Colonic mucosa (tissue), 4 donors: Measurements from ENCODE around the gene NDUFA11. TPM values are rescaled to one million over a fixed set of nuclear protein-coding genes. Genes with fewer than 3 reads are reported as not detected.

Source experiments
- DNase-seq: peaks from one replicate; pipeline ENCODE4 v3.0.0-alpha.2; 2020
- H3K27ac ChIP-seq: fragments of 200-600 bp; one replicate; pipeline ENCODE4 v1.8.0; 2021
- H3K27me3 ChIP-seq: fragments of 200-600 bp; one replicate; pipeline ENCODE4 v1.8.0; 2021
- H3K36me3 ChIP-seq: fragments of 200-600 bp; one replicate; pipeline ENCODE4 v1.8.0; 2021
- H3K4me1 ChIP-seq: fragments of 200-600 bp; one replicate; pipeline ENCODE4 v1.8.0; 2021; ENCODE audit warnings: mild to moderate bottlenecking
- H3K4me3 ChIP-seq: fragments of 200-600 bp; one replicate; pipeline ENCODE4 v1.8.0; 2021
- H3K9ac ChIP-seq, 2 donors: one replicate each; pipeline ENCODE4 v1.7.0; 2013; ENCODE audit warnings: control low read depth in 2 of 2, low read depth in 2 of 2, low read length in 2 of 2
- H3K9me3 ChIP-seq: fragments of 200-600 bp; one replicate; pipeline ENCODE4 v1.8.0; 2021
- intact Hi-C: fragments of 100-400 bp; cut with DNase I; formaldehyde crosslinking; loops from one replicate; pipeline ENCODE4 v1.14.1; 2022
- total RNA-seq, 2 donors: library from RNA; stranded (reverse); fragmentation: NEBNext Ultra II Directional in 1 of 2; extraction: Animal tissue kit (Norgen Biotek cat#: 25700) in 1 of 2; gene quantifications; one replicate each; pipeline ENCODE4 v1.2.1, GENCODE V29; 2021
- TF ChIP-seq, protein P1 (sequence below): fragments of 200-600 bp; IDR thresholded peaks from one replicate; pipeline ENCODE4 v1.8.0; 2022; ENCODE audit warnings: antibody characterized with exemption, mild to moderate bottlenecking
- donor health status: healthy.
- donor health status: DM: no; HTN: no; CAD: no.
- donor health status: DM: no; HTN: no; CAD: no.

NDUFA11 gene
- total RNA-seq, 2 donors from 2014 or later = 188 to 228 TPM

DNA sequence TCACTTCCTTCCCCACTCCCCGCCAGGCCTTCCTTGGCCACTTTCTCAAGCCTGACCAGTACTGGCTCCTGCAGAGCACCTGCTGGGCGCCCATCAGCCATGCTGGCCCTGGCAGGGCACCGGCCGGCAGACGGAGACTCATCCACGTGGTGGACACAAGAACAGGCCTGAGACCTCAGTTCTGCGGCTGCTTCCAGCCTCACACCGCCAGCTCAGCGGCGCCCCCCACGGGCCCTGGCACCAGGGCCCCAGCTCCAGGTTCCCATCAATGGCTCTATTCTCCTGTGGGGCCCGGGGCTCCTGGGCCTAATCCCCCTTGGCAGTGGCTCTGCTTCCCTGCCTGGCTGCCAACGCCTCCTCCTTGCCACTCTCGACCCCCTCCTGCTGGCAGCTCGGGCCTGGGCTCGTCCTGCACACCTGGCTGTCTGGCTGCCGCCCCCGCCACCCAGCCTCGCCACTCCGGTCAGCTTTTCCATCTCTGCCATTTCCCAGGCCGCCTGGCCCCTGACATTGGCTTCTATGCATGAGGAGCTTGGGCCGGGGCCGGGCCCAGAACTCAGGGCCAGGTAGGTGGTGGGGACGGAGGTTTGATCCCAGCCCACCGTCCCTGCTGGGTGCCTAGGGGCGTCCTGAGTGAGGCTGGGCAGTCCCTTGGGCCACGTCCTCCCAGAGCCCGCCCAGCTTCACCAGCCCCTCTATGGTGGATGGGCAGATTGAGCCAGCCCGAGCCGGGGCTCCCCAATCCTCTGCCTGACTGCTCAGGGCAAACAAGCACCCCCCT lies 6.2 kb downstream of the NDUFA11 start:
- intact Hi-C loops = no loop called here
- DNase-seq = no peak
- H3K27ac ChIP-seq = no peak overlapping the region
- no peak overlapping the region for H3K4me3 ChIP-seq
- H3K9ac ChIP-seq = no peak overlapping the region
- H3K27me3 ChIP-seq = no peaks in the 10 kb centered on the region
- TF ChIP-seq, protein P1, sequence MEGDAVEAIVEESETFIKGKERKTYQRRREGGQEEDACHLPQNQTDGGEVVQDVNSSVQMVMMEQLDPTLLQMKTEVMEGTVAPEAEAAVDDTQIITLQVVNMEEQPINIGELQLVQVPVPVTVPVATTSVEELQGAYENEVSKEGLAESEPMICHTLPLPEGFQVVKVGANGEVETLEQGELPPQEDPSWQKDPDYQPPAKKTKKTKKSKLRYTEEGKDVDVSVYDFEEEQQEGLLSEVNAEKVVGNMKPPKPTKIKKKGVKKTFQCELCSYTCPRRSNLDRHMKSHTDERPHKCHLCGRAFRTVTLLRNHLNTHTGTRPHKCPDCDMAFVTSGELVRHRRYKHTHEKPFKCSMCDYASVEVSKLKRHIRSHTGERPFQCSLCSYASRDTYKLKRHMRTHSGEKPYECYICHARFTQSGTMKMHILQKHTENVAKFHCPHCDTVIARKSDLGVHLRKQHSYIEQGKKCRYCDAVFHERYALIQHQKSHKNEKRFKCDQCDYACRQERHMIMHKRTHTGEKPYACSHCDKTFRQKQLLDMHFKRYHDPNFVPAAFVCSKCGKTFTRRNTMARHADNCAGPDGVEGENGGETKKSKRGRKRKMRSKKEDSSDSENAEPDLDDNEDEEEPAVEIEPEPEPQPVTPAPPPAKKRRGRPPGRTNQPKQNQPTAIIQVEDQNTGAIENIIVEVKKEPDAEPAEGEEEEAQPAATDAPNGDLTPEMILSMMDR = no peak
- no peaks in the 10 kb centered on the region for H3K9me3 ChIP-seq
- H3K36me3 ChIP-seq = no peaks in the 10 kb centered on the region
- peaks cover 5% of the 10 kb centered on the region for H3K4me1 ChIP-seq

DNA sequence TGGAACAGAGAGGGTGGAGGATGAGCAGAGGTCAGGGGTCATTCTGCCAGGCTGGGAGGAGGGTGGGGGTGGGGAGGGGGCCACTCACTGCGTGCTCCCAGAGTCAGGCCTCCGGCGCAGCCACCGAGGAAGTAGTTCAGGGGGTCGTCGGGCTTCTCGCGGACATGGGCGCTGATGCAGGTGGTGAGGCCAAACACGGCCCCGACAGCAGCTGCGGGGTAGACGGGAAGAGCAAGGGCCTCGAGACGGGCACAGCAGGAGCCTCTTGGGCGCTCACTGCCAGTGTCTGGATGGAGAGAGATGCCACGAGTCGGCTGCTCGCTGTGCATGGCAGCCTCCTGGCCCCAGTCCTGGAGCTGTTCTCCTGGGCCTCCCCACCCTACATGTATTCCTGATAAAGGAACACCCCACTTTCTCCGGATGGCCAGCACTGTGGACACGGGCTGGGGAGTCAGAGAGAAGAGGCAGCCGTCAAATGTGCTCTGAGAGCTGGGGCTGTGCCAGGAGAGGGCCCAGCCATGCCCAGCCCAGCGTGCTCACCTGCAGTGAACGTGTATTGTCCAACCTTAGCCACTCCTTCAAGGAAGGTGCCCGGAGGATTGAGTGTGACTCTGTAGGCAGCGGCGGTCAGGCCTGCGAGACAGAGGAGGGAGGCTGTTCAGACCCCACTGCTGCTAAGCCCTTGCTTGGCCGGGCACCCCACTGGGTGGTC lies 7.1 kb downstream of the NDUFA11 start:
- no peaks in the 10 kb centered on the region for H3K9me3 ChIP-seq
- TF ChIP-seq, protein P1 = no peak
- H3K9ac ChIP-seq = no peak overlapping the region
- H3K27me3 ChIP-seq = peaks cover 4% of the 10 kb centered on the region
- intact Hi-C loops = no loop called here
- H3K4me1 ChIP-seq = no peaks in the 10 kb centered on the region
- H3K27ac ChIP-seq = no peak overlapping the region
- DNase-seq = no peak
- no peaks in the 10 kb centered on the region for H3K36me3 ChIP-seq
- no peak overlapping the region for H3K4me3 ChIP-seq

GRCh38 chr19:5895890-5896289 lies 7.7 kb downstream of the NDUFA11 start:
- Histone ChIP-seq H3K4me1 (no peaks in the 10 kb centered on the region), H3K27ac (no peak overlapping the region), H3K9me3 (no peaks in the 10 kb centered on the region), H3K36me3 (no peaks in the 10 kb centered on the region), H3K9ac (no peak overlapping the region), H3K27me3 (peaks cover 5% of the 10 kb centered on the region), H3K4me3 (no peak overlapping the region)
- DNase-seq = no peak
- intact Hi-C loops = no loop called here
- TF ChIP-seq, protein P1 = no peak

DNA sequence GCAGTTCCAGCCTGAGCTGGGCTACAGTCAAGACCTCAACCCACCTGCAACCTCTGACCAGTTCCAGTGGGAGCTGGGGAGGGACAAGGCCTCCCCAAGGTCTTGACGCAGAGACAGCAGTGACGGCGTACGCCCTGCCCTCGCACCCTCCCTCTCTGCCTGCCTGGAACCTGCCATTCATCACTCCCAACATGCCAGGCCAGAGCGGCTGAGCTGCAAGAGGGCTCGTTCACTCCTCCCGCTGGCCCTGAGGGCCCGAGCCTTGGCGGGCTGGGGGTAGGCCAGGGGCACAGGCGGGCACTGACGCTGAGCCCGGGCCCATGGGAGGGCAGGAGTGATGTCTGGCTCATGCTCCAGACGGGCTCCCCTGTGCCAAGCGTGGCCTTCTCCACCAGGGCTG lies 8.2 kb downstream of the NDUFA11 start:
- Histone ChIP-seq H3K9ac (no peak overlapping the region), H3K4me3 (no peak overlapping the region), H3K36me3 (no peaks in the 10 kb centered on the region), H3K9me3 (no peaks in the 10 kb centered on the region), H3K4me1 (no peaks in the 10 kb centered on the region), H3K27ac (no peak overlapping the region), H3K27me3 (peaks cover 5% of the 10 kb centered on the region)
- intact Hi-C loops = no loop called here
- no peak for DNase-seq
- TF ChIP-seq, protein P1 = no peak

- intact Hi-C loops = loop anchor here (5.0 kb wide), 1 partner anchor 73 kb away; no protein-coding TSS in a partner anchor
- TF ChIP-seq, protein P1 = no peak
- Histone ChIP-seq H3K4me3 (no peak overlapping the region), H3K36me3 (no peaks in the 10 kb centered on the region), H3K4me1 (no peaks in the 10 kb centered on the region), H3K27ac (no peak overlapping the region), H3K9ac (no peak overlapping the region), H3K9me3 (no peaks in the 10 kb centered on the region), H3K27me3 (peaks cover 5% of the 10 kb centered on the region)
- no peak for DNase-seq
Measured at GRCh38 chr19:5894704-5895349, 8.8 kb downstream of the NDUFA11 start.
